ENCODE results near the gene DAAM1.

Gene DAAM1

GRCh38 chr14:59344016-59344415, 155.5 kb downstream of the DAAM1 start:
- no peak for ATAC-seq

GRCh38 chr14:59344691-59345455, 156.4 kb downstream of the DAAM1 start:
- no peak for ATAC-seq

DNA sequence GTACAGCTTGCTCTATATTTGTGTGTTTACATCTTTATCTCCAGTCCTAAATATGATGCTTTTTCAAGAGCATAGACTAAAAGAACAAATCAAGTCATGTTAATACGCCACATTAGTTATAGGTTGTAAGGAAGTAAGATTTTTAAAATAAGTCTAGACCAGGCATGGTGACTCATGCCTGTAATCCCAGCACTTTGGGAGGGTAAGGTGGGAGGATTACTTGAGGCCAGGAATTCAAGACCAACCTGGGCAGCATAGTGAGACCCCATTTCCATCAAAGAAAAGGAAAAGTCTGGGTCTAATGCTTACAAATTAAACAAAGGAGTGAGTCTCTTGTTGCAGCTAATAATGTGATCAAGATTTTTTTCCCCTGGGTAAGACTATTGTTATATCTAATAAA, 157.9 kb downstream of the DAAM1 start:
- no peak for ATAC-seq

DNA sequence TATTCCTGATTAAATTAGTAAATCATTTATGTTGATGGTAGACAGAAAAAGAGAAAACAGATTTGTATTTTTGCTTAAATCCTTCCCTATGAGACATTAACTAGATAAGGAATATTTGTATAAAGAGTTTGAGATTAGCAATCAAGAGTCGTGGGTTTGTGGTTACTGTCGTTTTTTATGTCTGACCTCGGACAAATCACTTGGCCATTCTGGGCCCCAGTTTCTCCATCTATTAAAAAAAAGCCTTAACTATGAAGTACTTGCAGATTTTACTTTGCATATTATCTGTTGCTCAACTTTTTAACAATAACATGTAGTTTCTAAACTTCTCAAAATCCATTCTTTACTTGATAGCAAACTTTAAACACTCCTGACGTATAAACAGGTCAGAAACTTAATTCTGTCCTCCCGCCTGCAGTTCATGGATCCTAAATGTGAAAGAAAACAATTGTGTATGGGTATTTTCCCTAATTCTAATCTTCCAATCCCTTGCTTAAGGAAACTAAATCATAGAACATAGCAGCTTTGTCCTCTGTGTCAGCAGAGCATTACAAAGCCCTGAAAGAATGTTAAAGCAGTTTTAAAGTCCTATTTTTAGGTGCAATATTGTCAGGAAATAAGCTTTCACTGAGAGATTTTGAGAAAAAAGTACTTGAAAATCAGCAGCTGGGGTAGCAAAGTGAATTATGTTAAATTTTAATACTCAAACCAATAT, 158.5 kb downstream of the DAAM1 start:
- no peak for ATAC-seq

DNA sequence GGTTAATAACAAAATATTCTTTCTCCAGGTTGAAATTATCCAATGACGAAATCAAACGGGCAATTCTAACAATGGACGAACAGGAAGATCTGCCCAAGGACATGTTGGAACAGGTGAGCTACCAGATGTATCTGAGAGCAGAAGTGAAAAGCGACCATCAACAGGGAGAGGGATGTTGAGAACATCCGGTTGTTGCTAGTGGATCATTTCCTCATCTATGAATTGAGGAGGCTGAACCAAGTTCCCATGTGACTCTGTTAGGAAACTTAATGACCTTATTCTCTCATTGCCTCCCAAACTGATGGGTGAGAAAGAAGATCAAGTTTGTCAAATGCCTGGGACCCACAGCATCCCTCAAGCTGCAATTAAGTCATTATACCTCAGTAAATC, 159.0 kb downstream of the DAAM1 start:
- no peak for ATAC-seq

- no peak for ATAC-seq
Measured at GRCh38 chr14:59347915-59348314, 159.4 kb downstream of the DAAM1 start.

DNA sequence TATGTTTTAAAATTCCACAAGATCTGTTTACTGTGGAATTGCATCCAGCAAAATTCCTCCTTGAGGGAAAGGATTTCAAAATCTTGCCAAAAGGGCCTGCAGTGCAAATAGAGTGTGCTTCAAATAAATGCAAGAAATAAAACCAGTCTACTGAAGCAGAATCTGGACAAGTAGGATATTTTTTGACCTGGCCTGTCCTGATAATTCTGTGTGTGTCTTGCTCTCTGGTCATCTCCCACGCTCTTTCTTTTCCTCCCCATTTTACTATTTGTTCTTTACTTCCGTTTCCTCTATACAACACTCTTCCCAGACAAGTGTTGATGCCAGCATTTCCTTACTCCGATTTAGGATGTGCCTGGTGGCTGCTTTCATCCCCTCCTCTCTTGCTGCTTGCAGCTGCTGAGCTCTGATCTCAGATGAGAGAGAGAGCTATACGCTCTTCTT, 160.8 kb downstream of the DAAM1 start:
- ATAC-seq = no peak

DNA sequence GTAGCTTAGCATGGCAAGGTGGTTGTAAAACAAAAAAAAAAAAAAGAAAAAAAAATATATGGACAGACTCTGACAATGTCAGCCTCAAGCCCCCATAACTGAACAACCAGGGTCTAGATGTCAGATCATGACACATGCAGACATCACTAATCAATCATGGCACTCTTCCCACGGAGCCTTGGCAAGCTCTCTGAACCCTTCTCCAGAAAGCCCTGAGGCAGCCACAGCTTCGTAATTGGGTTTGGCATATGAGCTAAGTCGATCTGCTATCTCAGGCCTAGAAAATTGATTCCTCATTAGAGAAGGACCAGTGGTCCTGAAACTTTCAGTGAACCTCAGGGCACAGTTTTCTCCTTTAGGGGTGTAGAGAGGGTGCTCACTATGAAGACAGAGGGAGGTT, 164.5 kb downstream of the DAAM1 start:
- ATAC-seq = no peak

DNA sequence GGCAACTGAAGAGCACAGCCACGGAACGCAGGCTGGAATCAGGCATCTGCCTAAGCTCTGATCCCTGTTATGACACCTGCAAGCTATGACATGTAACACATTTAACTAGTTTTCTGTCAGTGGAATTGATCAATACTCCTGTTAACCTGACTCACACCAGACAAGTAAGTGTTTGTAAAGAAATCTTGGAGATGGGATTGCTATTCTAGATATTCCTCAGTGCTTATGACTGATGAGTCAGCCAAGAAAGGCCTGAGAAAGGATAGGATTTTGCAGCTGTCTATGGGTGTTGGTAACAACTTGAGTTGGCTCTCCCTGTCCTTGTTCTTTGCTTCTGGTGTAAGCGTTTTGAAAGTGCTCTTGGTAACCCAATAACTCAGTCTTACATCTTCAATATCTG, 166.2 kb downstream of the DAAM1 start:
- no peak for ATAC-seq

DNA sequence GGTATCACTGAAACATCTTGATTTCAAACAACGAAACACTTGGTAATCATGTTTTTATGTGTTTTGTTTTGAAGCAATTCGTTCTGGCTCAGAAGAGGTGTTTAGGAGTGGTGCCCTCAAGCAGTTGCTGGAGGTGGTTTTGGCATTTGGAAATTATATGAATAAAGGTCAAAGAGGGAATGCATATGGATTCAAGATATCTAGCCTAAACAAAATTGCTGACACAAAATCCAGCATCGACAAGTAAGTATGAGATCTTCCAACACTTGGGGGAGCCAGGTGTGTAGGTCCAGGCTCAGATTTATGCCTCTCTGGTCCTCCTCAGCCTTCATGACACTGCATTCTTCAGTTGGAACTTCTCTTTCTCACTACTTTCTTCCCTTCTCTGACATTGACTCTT, 166.6 kb downstream of the DAAM1 start:
- no peak for ATAC-seq

DNA sequence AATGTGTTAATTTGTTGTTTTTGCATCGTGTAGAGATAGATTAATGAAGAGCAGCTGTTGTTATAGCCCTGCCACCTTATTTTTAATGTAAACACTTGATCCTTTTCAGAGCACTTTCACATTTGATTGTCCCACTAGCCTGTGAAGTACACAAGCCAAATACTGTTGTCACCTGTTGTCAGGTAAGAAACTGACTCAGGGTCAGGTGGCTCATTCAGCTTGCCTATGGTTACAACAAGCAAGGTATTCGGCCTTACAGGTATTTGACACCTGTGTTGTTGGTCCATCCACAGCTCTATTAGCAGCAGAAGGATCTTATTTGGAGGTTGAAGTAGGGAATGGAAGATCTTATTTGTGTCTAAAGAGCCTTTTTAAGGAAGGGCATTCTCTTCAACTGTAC, 167.8 kb downstream of the DAAM1 start:
- no peak for ATAC-seq

DNA sequence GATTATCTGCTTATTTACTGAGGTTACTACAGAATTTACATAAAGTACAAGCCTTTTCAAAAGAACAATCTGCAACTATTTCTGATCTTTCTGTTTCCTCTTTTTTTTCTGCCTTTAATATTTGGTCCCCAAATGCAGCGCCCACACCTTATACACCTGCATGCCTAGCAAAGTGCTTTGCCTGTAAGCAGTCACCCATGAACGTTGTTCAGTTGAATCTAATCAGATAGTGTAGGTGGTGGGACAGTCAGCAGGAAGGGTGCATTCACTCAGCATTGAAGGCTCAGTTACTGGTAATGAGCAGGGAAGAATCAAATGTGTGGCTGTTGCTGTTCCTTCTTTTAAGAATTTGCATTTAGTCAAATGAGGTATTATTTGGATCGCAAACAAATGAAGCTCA, 168.3 kb downstream of the DAAM1 start:
- ATAC-seq = no peak

DNA sequence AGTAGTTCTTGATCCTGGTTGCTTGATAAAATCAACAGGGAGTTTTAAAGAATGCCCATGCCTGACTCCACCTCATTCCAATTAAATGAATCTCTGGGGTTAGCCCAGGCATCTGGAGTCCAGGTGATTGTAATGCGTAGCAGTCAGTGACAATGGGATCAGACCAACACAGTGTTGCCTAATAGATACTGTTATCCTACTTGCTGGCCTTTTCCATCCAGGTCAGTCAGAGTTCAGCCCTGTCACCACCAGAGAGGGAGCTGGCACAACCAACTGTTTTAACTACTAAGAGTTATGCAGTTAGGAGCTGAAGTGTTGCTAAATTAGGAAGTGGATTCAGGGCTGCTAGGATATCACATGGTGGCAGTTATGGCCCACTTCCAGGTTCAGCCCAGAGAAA, 169.6 kb downstream of the DAAM1 start:
- no peak for ATAC-seq

GRCh38 chr14:59358784-59359183, 170.3 kb downstream of the DAAM1 start:
- ATAC-seq = no peak

GRCh38 chr14:59359431-59360124, 171.1 kb downstream of the DAAM1 start:
- no peak for ATAC-seq

- no peak for ATAC-seq
Measured at GRCh38 chr14:59360233-59360632, 171.8 kb downstream of the DAAM1 start.

- ATAC-seq = no peak
Measured at GRCh38 chr14:59360923-59361794, 172.7 kb downstream of the DAAM1 start.

DNA sequence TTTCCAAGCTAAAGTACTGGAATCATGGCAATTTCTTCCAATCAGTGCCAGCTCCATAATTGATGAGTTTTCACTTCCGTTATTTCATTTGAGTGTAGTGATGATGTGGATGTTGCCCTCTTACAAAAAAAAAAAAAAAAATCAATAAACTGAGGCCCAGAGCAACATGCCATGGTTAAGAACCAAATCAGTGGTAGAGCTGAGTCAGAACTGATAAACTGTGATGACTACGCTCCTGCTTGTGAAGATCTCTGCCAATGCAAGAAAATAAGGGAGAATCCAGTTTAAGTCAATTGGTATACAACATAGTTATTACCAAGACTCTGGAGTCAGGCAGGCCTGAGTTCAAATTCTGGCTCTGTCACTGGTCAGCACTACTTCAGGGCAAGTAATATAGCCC, 174.0 kb downstream of the DAAM1 start:
- ATAC-seq = no peak

- no peak for ATAC-seq
Measured at GRCh38 chr14:59363531-59364226, 175.2 kb downstream of the DAAM1 start.

DNA sequence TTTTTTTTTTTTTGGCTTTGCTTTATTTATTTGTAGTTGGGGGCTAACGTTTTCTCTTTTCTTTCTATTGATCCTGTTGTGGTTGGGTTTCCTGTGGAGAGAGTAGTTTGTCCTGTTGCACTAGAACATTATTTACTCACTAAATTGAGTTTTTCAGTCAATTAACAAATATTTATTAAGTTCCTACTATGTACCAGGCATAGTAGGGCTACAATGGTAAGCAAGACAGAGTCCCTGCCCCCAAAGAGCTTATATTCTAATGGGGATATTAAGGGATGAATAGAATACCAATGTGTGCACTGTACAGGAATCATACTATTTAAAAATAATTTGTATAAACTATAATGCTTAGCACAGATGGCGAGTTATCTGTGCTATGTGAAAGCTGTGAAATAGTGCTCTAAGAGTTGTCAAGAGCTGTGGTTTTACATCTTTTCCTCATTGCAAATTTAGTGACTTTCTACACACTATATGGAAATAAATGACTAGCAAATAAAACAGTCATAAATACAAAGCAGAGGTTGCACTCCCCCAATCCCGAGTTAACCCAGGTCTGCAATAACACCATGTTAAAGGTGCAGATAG, 181.8 kb downstream of the DAAM1 start:
- no peak for ATAC-seq

GRCh38 chr14:59371771-59372170, 183.3 kb downstream of the DAAM1 start:
- ATAC-seq = no peak

DNA sequence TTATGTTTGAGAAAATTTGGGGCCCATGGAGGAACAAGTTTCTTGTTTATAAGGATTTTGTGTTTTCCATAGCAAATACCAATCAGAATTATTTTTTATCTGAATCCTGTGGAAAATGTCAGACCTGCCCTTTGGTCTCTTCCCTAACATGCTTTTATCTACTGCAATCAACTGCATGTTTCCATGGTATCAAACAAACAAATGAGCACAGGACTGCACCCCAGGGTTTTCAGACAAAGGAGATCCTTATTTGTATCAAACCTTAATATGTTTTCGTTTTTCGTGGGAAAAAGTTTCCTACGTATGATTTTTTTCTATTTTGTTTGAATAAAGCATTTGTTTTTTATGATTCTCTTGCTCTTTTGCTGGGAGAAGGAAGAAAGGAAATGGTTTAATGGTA, 185.6 kb downstream of the DAAM1 start:
- ATAC-seq = no peak

All from activated CD4-positive, CD25-positive, alpha-beta regulatory T cell treated with anti-CD3 and anti-CD28 coated beads, Interleukin-2, amount 50 U/mL, for 24 hours (primary cell).